ENCODE measurements around the gene CDH26. TPM values are rescaled to one million over a fixed set of nuclear protein-coding genes. Genes with fewer than 3 reads are reported as not detected.
A peak's percentile ranks its signal among the peaks of the same experiment; 100 is the strongest.

Gene CDH26
- total RNA-seq, 1 experiment from 2014 or later, result 1.1 TPM

- intact Hi-C loops (cut with micrococcal nuclease; ENCODE audit: unreplicated experiment), result loop anchor here (5.0 kb wide), 3 partner anchors 83 to 1842 kb away; no protein-coding TSS in a partner anchor
- Mint-ChIP-seq H3K36me3 (ENCODE audit: insufficient read depth, unreplicated experiment) (no peaks in the 10 kb centered on the region), H3K4me1 (ENCODE audit: low read depth, unreplicated experiment) (peaks cover 20% of the 10 kb centered on the region), H3K27me3 (ENCODE audit: unreplicated experiment) (peaks cover 64% of the 10 kb centered on the region), H3K4me3 (ENCODE audit: low read depth, unreplicated experiment) (no peak overlapping the region), H3K27ac (ENCODE audit: unreplicated experiment) (no peak overlapping the region), H3K9me3 (ENCODE audit: low read depth, unreplicated experiment) (no peaks in the 10 kb centered on the region)
- no peak for DNase-seq
- no TSS peak for BruUV-seq (replicated peaks)
- CTCF ChIA-PET, result interaction anchor here (0.6 kb wide), 1 partner anchor 1845 kb away, joined by 3 read pairs; no protein-coding TSS in a partner anchor
- TF ChIP-seq, protein P1, sequence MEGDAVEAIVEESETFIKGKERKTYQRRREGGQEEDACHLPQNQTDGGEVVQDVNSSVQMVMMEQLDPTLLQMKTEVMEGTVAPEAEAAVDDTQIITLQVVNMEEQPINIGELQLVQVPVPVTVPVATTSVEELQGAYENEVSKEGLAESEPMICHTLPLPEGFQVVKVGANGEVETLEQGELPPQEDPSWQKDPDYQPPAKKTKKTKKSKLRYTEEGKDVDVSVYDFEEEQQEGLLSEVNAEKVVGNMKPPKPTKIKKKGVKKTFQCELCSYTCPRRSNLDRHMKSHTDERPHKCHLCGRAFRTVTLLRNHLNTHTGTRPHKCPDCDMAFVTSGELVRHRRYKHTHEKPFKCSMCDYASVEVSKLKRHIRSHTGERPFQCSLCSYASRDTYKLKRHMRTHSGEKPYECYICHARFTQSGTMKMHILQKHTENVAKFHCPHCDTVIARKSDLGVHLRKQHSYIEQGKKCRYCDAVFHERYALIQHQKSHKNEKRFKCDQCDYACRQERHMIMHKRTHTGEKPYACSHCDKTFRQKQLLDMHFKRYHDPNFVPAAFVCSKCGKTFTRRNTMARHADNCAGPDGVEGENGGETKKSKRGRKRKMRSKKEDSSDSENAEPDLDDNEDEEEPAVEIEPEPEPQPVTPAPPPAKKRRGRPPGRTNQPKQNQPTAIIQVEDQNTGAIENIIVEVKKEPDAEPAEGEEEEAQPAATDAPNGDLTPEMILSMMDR (IDR thresholded peaks at IDR 0.05; ENCODE audit: unreplicated experiment), result no peak
These were observed 96.8 kb downstream of the CDH26 start for GRCh38 chr20:60054716-60055634.

DNA sequence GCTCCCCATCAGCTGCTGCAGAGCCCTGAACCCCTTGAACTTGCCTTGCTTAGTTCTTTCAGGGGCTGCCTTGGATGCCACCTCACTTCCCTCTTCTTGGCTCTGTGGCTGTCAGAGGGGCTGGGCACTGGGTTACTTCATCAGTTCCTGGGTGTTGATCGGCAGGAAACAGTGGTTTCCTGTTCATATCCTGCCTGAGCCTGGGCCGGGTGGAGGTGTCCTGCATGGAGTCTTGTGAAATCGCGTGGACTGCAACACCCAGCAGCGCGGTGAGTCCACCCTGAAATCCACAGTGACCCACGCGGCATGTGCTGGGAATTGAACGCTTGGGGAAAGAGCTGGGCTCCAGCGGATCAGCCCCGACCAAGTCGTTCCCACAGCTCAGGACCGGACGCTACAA is 97.5 kb downstream of the CDH26 start:
- no TSS peak for BruUV-seq (replicated peaks)
- H3K36me3 Mint-ChIP-seq (ENCODE audit: insufficient read depth, unreplicated experiment), result no peaks in the 10 kb centered on the region
- TF ChIP-seq, protein P1 (IDR thresholded peaks at IDR 0.05; ENCODE audit: unreplicated experiment), result no peak
- no peaks in the 10 kb centered on the region for H3K9me3 Mint-ChIP-seq (ENCODE audit: low read depth, unreplicated experiment)
- H3K4me3 Mint-ChIP-seq (ENCODE audit: low read depth, unreplicated experiment), result no peak overlapping the region
- no peak for DNase-seq
- H3K4me1 Mint-ChIP-seq (ENCODE audit: low read depth, unreplicated experiment), result peaks cover 20% of the 10 kb centered on the region
- no peak overlapping the region for H3K27ac Mint-ChIP-seq (ENCODE audit: unreplicated experiment)
- intact Hi-C loops (cut with micrococcal nuclease; ENCODE audit: unreplicated experiment), result loop anchor here (2.0 to 5.0 kb wide), 3 partner anchors 155 to 1842 kb away; no protein-coding TSS in a partner anchor
- H3K27me3 Mint-ChIP-seq (ENCODE audit: unreplicated experiment), result peaks cover 71% of the 10 kb centered on the region
- CTCF ChIA-PET, result interaction anchor here (0.6 kb wide), 1 partner anchor 1844 kb away, joined by 3 read pairs; no protein-coding TSS in a partner anchor

- TF ChIP-seq, protein P1 (IDR thresholded peaks at IDR 0.05; ENCODE audit: unreplicated experiment), result no peak
- no peaks in the 10 kb centered on the region for H3K9me3 Mint-ChIP-seq (ENCODE audit: low read depth, unreplicated experiment)
- CTCF ChIA-PET, result interaction anchor here (1.0 to 1.2 kb wide), 7 partner anchors 11 to 1840 kb away, joined by 3 to 10 read pairs (median 4); no protein-coding TSS in a partner anchor
- no peaks in the 10 kb centered on the region for H3K36me3 Mint-ChIP-seq (ENCODE audit: insufficient read depth, unreplicated experiment)
- peaks cover 20% of the 10 kb centered on the region for H3K4me1 Mint-ChIP-seq (ENCODE audit: low read depth, unreplicated experiment)
- DNase-seq, result no peak
- no peak overlapping the region for H3K27ac Mint-ChIP-seq (ENCODE audit: unreplicated experiment)
- peaks cover 76% of the 10 kb centered on the region for H3K27me3 Mint-ChIP-seq (ENCODE audit: unreplicated experiment)
- intact Hi-C loops (cut with micrococcal nuclease; ENCODE audit: unreplicated experiment), result loop anchor here (2.0 to 5.0 kb wide), 3 partner anchors 154 to 1841 kb away; no protein-coding TSS in a partner anchor
- no peak overlapping the region for H3K4me3 Mint-ChIP-seq (ENCODE audit: low read depth, unreplicated experiment)
- BruUV-seq (replicated peaks), result no TSS peak
These were observed 98.3 kb downstream of the CDH26 start for GRCh38 chr20:60056407-60057122.

DNA sequence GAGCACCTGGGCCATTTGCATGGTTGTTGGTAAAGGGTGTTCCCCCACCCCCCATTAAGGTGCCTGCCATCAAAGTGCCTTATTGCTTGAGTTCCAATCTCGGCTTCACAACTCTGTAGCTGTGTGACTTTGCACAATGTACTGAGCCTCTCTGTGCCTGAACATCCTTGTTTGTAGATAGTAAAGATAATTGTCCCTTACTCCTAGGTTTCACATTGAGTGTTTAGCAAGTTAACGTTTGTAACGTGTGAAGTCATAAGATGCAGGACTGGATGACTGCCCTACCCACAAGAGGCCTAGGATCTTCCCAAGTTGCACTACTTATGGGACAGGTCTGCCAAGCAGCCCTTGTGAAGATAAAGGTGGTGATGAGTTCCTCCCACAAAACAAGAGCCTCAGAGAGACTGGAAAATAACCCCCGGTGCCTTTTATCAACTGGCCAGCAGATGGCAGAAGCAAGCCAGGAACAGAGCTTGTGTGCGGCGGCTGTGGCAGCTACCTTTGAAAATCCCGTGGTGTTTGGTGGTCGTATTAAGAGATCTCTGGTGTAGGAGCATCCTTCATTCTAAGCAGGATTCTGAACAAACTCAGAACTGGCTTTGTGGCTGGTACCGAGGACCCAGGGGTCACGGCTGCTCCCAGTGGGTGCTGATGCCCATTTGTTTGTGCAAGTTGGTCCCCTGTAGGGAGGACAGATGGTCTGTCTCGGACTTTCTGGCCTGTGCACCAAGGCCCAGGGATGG is 99.1 kb downstream of the CDH26 start:
- CTCF ChIA-PET, result interaction anchor here (0.6 to 1.2 kb wide), 10 partner anchors 12 to 1839 kb away, joined by 3 to 10 read pairs (median 4); no protein-coding TSS in a partner anchor
- TF ChIP-seq, protein P1 (IDR thresholded peaks at IDR 0.05; ENCODE audit: unreplicated experiment), result peak; percentile 69
- BruUV-seq (replicated peaks), result no TSS peak
- H3K9me3 Mint-ChIP-seq (ENCODE audit: low read depth, unreplicated experiment), result no peaks in the 10 kb centered on the region
- H3K27me3 Mint-ChIP-seq (ENCODE audit: unreplicated experiment), result peaks cover 76% of the 10 kb centered on the region
- intact Hi-C loops (cut with micrococcal nuclease; ENCODE audit: unreplicated experiment), result loop anchor here (2.0 to 5.0 kb wide), 3 partner anchors 154 to 1840 kb away; no protein-coding TSS in a partner anchor
- H3K27ac Mint-ChIP-seq (ENCODE audit: unreplicated experiment), result no peak overlapping the region
- no peak overlapping the region for H3K4me3 Mint-ChIP-seq (ENCODE audit: low read depth, unreplicated experiment)
- H3K36me3 Mint-ChIP-seq (ENCODE audit: insufficient read depth, unreplicated experiment), result no peaks in the 10 kb centered on the region
- DNase-seq, result peak; percentile 67
- H3K4me1 Mint-ChIP-seq (ENCODE audit: low read depth, unreplicated experiment), result peaks cover 20% of the 10 kb centered on the region

Measured in Calu3 (cell line).